HEK293T (cell line): ENCODE data around the gene TMEM165.

Experiments
- TARDBP ChIP-seq: fragments of 450-650 bp; IDR thresholded peaks from 2 replicates; pipeline ENCODE4 v1.6.1; 2016
- TF ChIP-seq, protein P1 (sequence below): fragments of 450-650 bp; IDR thresholded peaks from 2 replicates; pipeline ENCODE4 v1.6.1; 2016

GRCh38 chr4:55444827-55445226 is 49.1 kb downstream of the TMEM165 start:
- TF ChIP-seq, protein P1, sequence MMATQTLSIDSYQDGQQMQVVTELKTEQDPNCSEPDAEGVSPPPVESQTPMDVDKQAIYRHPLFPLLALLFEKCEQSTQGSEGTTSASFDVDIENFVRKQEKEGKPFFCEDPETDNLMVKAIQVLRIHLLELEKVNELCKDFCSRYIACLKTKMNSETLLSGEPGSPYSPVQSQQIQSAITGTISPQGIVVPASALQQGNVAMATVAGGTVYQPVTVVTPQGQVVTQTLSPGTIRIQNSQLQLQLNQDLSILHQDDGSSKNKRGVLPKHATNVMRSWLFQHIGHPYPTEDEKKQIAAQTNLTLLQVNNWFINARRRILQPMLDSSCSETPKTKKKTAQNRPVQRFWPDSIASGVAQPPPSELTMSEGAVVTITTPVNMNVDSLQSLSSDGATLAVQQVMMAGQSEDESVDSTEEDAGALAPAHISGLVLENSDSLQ = no peak
- TF ChIP-seq TARDBP = no peak
